Measurements from ENCODE around the gene LMAN1L.

DNA sequence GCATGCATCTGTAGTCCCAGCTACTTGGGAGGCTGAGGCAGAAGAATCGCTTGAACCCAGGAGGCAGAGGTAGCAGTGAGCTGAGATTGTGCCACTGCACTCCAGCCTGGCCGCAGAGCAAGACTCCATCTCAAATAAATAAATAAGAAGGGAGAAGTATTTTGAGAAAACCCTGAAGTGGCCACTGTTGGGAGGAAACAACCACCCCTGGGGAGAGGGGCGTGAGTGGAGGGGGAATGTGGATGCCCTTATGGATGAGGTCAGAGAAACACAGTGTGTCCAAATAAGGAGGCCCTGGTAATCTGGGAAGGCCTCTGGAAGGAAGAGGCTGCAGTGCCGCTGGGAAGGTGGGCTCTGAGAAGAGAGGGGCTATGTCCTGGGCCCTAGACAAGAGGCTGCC, 9.6 kb downstream of the LMAN1L start:
- TF ChIP-seq CTCF (IDR thresholded peaks at IDR 0.05 in 8 of 11, conservative IDR thresholded peaks at IDR 0.05 in 3 of 11) (no peak), POLR2AphosphoS5 (IDR thresholded peaks at IDR 0.05) (no peak)
